ENCODE measurements around the gene CTH.
"Not testable (repeated sequence)": the region's sequence is repeated elsewhere in the genome, so short reads cannot be mapped to it uniquely, and the experiment has no call there.

Gene CTH

GRCh38 chr1:70459496-70460225, 48.6 kb downstream of the CTH start:
- DNase-seq = no peak

DNA sequence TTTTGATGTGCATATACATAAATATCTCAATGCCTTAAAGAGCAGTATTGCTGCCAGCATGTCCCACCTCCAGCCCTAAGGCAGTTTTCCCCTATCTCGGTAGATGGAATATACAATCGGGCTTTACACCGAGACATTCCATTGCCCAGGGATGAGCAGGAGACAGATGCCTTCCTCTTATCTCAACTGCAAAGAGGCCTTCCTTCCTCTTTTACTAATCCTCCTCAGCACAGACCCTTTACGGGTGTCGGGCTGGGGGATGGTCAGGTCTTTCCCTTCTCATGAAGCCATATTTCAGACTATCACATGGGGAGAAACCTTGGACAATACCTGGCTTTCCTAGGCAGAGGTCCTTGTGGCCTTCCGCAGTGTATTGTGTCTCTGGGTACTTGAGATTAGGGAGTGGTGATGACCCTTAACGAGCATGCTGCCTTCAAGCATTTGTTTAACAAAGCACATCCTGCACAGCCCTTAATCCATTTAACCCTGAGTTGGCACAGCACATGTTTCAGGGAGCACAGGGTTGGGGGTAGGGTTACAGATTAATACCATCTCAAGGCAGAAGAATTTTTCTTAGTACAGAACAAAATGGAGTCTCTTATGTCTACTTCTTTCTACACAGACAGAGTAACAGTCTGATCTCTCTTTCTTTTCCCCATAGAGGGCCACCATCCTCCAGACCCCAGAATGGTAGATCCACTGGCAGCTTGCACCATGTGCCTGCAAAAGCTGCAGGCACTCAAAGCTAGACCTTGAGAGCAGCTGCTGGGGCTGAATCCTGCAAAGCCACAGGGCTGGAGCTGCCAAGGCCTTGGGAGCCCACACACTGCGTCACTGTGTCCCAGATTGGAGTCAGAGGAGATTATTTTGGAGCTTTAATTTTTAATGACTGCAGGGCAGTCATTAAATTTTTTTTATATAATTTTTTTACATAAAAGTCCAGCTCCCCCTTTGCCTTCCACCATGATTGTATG, 50.0 kb downstream of the CTH start:
- not testable (repeated sequence) for DNase-seq

- no peak for DNase-seq
Measured at GRCh38 chr1:70462611-70463010, 51.5 kb downstream of the CTH start.

DNA sequence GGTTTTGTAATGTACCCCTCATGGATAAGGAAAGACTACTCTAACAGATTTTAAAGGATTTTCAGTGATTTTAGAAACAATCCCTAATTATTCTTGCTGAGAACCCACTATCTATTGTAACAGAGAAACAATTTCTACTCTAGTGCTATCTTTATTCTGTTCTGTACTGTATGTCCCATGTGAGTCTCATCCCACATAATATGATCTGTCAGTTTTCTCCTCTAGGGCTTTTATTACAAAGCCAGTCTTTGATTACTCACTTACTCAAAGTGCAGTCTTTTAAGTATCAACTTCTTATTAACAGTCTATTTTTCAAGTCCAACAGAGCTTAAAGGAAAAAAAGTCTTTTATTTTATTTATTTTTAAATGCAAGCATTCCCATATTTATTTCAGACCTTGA, 54.8 kb downstream of the CTH start:
- DNase-seq = no peak

DNA sequence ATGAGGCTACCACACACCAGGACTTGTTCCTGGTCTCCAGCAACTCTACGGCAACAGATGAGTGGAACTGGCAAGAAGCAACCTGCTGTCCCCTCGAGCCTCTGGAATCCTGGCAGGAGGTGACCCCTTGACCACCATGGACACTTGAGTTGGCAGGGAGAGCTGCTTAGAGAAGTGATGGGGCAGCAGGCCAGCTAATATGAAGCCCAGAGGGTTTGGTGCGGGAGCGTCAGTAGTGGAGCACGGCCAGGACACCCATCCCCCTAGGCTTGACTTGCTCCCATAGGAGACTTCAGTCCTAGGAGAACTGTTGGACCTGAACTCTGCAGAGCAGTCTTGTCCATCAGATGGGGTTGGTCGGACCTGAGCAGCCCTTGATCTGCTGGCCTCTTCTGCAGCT, 56.5 kb downstream of the CTH start:
- DNase-seq = no peak

- DNase-seq = no peak
Measured at GRCh38 chr1:70468180-70468579, 57.1 kb downstream of the CTH start.

GRCh38 chr1:70469184-70469583, 58.1 kb downstream of the CTH start:
- DNase-seq = not testable (repeated sequence)

GRCh38 chr1:70475023-70475422, 64.0 kb downstream of the CTH start:
- no peak for DNase-seq

GRCh38 chr1:70477090-70477489, 66.0 kb downstream of the CTH start:
- no peak for DNase-seq

GRCh38 chr1:70477905-70478304, 66.8 kb downstream of the CTH start:
- not testable (repeated sequence) for DNase-seq

- no peak for DNase-seq
Measured at GRCh38 chr1:70483342-70483741, 72.3 kb downstream of the CTH start.

- DNase-seq = no peak
Measured at GRCh38 chr1:70485624-70486023, 74.6 kb downstream of the CTH start.

GRCh38 chr1:70486676-70487458, 75.8 kb downstream of the CTH start:
- DNase-seq = no peak

DNA sequence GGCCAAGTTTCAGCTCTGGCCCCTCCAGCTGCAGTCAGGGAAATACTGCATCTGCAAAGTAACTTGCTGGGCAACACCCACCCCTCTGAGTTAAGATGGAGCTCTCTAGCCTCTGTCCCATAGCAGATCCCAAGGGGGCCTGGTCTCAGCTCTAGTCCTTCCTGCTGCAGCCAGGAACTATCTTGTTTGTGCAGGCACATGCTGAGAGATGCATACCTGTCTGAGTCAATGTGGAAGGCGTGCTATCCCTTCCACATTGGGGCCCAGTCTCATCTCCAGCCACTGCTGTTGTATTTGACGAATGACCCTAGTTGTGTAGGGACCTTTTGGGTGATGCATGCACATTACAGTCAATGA, 76.4 kb downstream of the CTH start:
- DNase-seq = no peak

- DNase-seq = peak; percentile 17
Measured at GRCh38 chr1:70487910-70488665, 77.0 kb downstream of the CTH start.

Measured in NCI-H2227 treated with DMSO at 0.1 percent for 48 hours (cell line).